K562 (cell line): ENCODE data around the gene CACNA2D3. TPM values are rescaled to one million over a fixed set of nuclear protein-coding genes. Genes with fewer than 3 reads are reported as not detected.

Experiments
- ATAC-seq: fragments of 200-7000 bp; cut with Tn5 transposase; 3 replicates; pipeline ENCODE4 v1.9.1; 2020; ENCODE audit warnings: moderate library complexity
- BruUV-seq: library from RNA; stranded (reverse); fragments of 400-500 nt; replicated peaks from 2 replicates; lab custom pipeline; 2021; lab: Mats Ljungman, UMichigan
- CTCF ChIA-PET: fragments of 300-600 bp; formaldehyde crosslinking; extraction: SDS; loops from one replicate; lab custom pipeline; 2021; ENCODE audit warnings: low intra/inter-chr PET ratio; lab: Yijun Ruan, JAX
- POLR2A ChIA-PET: fragments of 300-600, 350-650 bp; sonication (Branson Sonifier 250); formaldehyde crosslinking; extraction: SDS; loops from one replicate; lab custom pipeline; 2021; ENCODE audit warnings: antibody characterized with exemption, inconsistent platforms; lab: Yijun Ruan, JAX
- DNase-seq, 4 experiments: peaks; one replicate each; pipeline versions ENCODE4 v3.0.0 to v3.0.0-alpha.2; 2011 to 2018; ENCODE audit warnings: low spot score in 3 of 4, mixed read lengths in 3 of 4; ENCODE audit errors: extremely low read depth in 1 of 4
- FAIRE-seq: peaks from 2 replicates; lab custom pipeline; 2011; peaks lifted over from hg19 to GRCh38; lab: Jason Lieb, UNC
- H2AFZ ChIP-seq: 2 replicates; pipeline ENCODE4 v1.6.0; 2011; ENCODE audit warnings: low read depth, low read length, control low read depth, inconsistent platforms
- H3K27ac ChIP-seq: fragments of 200-600 bp; 3 replicates; pipeline ENCODE4 v1.8.0; 2011; ENCODE audit warnings: low read depth, mild to moderate bottlenecking, control low read depth, inconsistent platforms, low read length, moderate library complexity, mixed read lengths; ENCODE audit errors: extremely low read depth
- H3K27me3 ChIP-seq, 2 experiments: fragments of 300-600 bp in 1 of 2; 2 replicates in 1 of 2; 3 replicates in 1 of 2; pipeline versions ENCODE4 v1.6.0 to v1.8.0; 2011; ENCODE audit warnings: inconsistent platforms in 2 of 2, low read length in 2 of 2, mild to moderate bottlenecking in 1 of 2, mixed read lengths in 1 of 2, moderate library complexity in 1 of 2; ENCODE audit not compliant: control insufficient read depth in 2 of 2, insufficient read depth in 2 of 2
- H3K36me3 ChIP-seq: fragments of 300-600 bp; 3 replicates; pipeline ENCODE4 v1.8.0; 2011; ENCODE audit warnings: mild to moderate bottlenecking, low read length, inconsistent platforms; ENCODE audit not compliant: control insufficient read depth, insufficient read depth
- H3K4me1 ChIP-seq, 2 experiments: fragments of 200-600 bp in 1 of 2; replicated peaks in 1 of 2; 2 replicates in 1 of 2; 3 replicates in 1 of 2; pipeline versions ENCODE4 v1.5.1 to v1.8.0; 2011; ENCODE audit warnings: inconsistent platforms in 2 of 2, low read length in 2 of 2, mild to moderate bottlenecking in 1 of 2, mixed read lengths in 1 of 2, moderate library complexity in 1 of 2; ENCODE audit not compliant: control insufficient read depth in 2 of 2, insufficient read depth in 2 of 2
- H3K4me2 ChIP-seq: 2 replicates; pipeline ENCODE4 v1.6.1; 2011; ENCODE audit warnings: low read length, control low read depth, inconsistent platforms, mixed read lengths; ENCODE audit not compliant: insufficient read depth
- H3K4me3 ChIP-seq: fragments of 200-600 bp; sonication (generic), shearing (Covaris generic); 2 replicates; pipeline ENCODE4 v1.5.1; 2016; ENCODE audit warnings: control low read depth, inconsistent platforms
- H3K79me2 ChIP-seq: fragments of 200-600 bp; 3 replicates; pipeline ENCODE4 v1.8.0; 2011; ENCODE audit warnings: low read length, inconsistent platforms; ENCODE audit not compliant: control insufficient read depth, insufficient read depth
- H3K9ac ChIP-seq, 2 experiments: 2 replicates each; pipeline versions ENCODE4 v1.6.0 to v1.6.1; 2011; ENCODE audit warnings: low read depth in 2 of 2, low read length in 2 of 2, control low read depth in 1 of 2, inconsistent platforms in 1 of 2, mild to moderate bottlenecking in 1 of 2, mixed read lengths in 1 of 2; ENCODE audit not compliant: insufficient read depth in 1 of 2
- H3K9me1 ChIP-seq: one replicate; pipeline ENCODE4 v1.6.0; 2011; ENCODE audit warnings: inconsistent platforms, mild to moderate bottlenecking, low read length, moderate library complexity; ENCODE audit not compliant: control insufficient read depth, insufficient read depth
- H3K9me3 ChIP-seq: replicated peaks from 2 replicates; pipeline ENCODE4 v1.5.1; 2011; ENCODE audit warnings: low read depth, low read length, inconsistent platforms; ENCODE audit not compliant: control insufficient read depth, insufficient read depth
- H4K20me1 ChIP-seq: replicated peaks from 2 replicates; pipeline ENCODE4 v1.6.1; 2011; ENCODE audit warnings: low read length, inconsistent platforms, mixed read lengths; ENCODE audit not compliant: control insufficient read depth, insufficient read depth
- BRD4 ChIP-seq: fragments of 200-600 bp; sonication (generic); IDR thresholded peaks from 2 replicates; pipeline ENCODE4 v1.6.1; 2017; ENCODE audit warnings: inconsistent platforms
- CC2D1A ChIP-seq: fragments of 450-650 bp; IDR thresholded peaks from 2 replicates; pipeline ENCODE4 v1.6.1; 2017; ENCODE audit warnings: mild to moderate bottlenecking
- FOXK1 ChIP-seq: sonication (generic); formaldehyde crosslinking; IDR thresholded peaks from 2 replicates; pipeline ENCODE4 v1.8.0; 2022; ENCODE audit warnings: missing genetic modification reagents, mild to moderate bottlenecking, borderline replicate concordance
- HMGN3 ChIP-seq: IDR thresholded peaks from 2 replicates; pipeline ENCODE4 v1.6.1; 2011; ENCODE audit warnings: borderline replicate concordance, low read depth, mild to moderate bottlenecking, mixed read lengths, low read length; ENCODE audit not compliant: insufficient read length; ENCODE audit errors: extremely low read depth
- HNRNPH1 ChIP-seq: fragments of 200-400 bp; formaldehyde crosslinking; optimal IDR thresholded peaks from 2 replicates; pipeline ENCODE3; 2017; ENCODE audit warnings: low read depth, mild to moderate bottlenecking, low read length, moderate library complexity
- IRF2 ChIP-seq: sonication (generic); formaldehyde crosslinking; IDR thresholded peaks from 2 replicates; pipeline ENCODE4 v1.8.1; 2022; ENCODE audit warnings: mild to moderate bottlenecking, missing genetic modification reagents
- KAT8 ChIP-seq: fragments of 450-650 bp; IDR thresholded peaks from 2 replicates; pipeline ENCODE4 v1.6.1; 2016; ENCODE audit warnings: low read depth, mild to moderate bottlenecking
- KLF6 ChIP-seq: fragments of 250-450 bp; sonication (Bioruptor Pico); IDR thresholded peaks from 2 replicates; pipeline ENCODE4 v1.4.0; 2020; ENCODE audit warnings: mild to moderate bottlenecking, moderate library complexity, borderline replicate concordance
- MIER1 ChIP-seq: fragments of 450-650 bp; IDR thresholded peaks from 2 replicates; pipeline ENCODE4 v1.6.1; 2016; ENCODE audit warnings: antibody characterized with exemption, mild to moderate bottlenecking, low read depth
- NCOR1 ChIP-seq: fragments of 450-650 bp; IDR thresholded peaks from 2 replicates; pipeline ENCODE4 v1.6.1; 2016; ENCODE audit warnings: mild to moderate bottlenecking, moderate library complexity
- NELFE ChIP-seq: IDR thresholded peaks from 2 replicates; pipeline ENCODE4 v1.6.1; 2011; ENCODE audit warnings: mild to moderate bottlenecking; ENCODE audit not compliant: insufficient read depth, insufficient read length
- NFATC3 ChIP-seq: fragments of 450-650 bp; IDR thresholded peaks from 2 replicates; pipeline ENCODE4 v1.6.1; 2017; ENCODE audit warnings: mild to moderate bottlenecking
- PTRF ChIP-seq: fragments of 450-650 bp; IDR thresholded peaks from 2 replicates; pipeline ENCODE4 v1.6.1; 2016; ENCODE audit warnings: mild to moderate bottlenecking, missing genetic modification characterization, missing compliant biosample characterization
- SMARCB1 ChIP-seq: IDR thresholded peaks from 2 replicates; pipeline ENCODE4 v1.6.1; 2011; ENCODE audit warnings: improper control_type of control experiment, low read depth; ENCODE audit not compliant: insufficient read length
- ZFPM2 ChIP-seq: fragments of 250-450 bp; sonication (Bioruptor Pico); IDR thresholded peaks from 2 replicates; pipeline ENCODE4 v1.5.1; 2022; ENCODE audit warnings: mild to moderate bottlenecking
- ZNF165 ChIP-seq: fragments of 250-450 bp; sonication (Bioruptor Pico); IDR thresholded peaks from 2 replicates; pipeline ENCODE4 v1.4.0; 2020; ENCODE audit warnings: borderline replicate concordance
- ZNF232 ChIP-seq: sonication (generic); formaldehyde crosslinking; IDR thresholded peaks from 2 replicates; pipeline ENCODE4 v1.8.0; 2022; ENCODE audit warnings: mild to moderate bottlenecking, missing genetic modification reagents
- WGBS: fragments of 100-300 bp; shearing (Covaris generic); methylation state at CpG from one replicate; pipeline ENCODE4 v1.1.6; 2016; ENCODE audit warnings: low coverage, mixed read lengths; ENCODE audit not compliant: insufficient coverage; ENCODE audit errors: missing lambda C conversion rate; 5-methylcytosine and 5-hydroxymethylcytosine counted together
- in situ Hi-C: fragments of 300-500 bp; cut with MboI; formaldehyde crosslinking; loops from 4 replicates; pipeline ENCODE4 v1.15.0; 2018; ENCODE audit warnings: inconsistent platforms, mixed read lengths
- intact Hi-C: fragments of 100-400 bp; cut with micrococcal nuclease; formaldehyde crosslinking; loops from 2 replicates; pipeline ENCODE4 v1.14.2; 2022
- polyA plus RNA-seq, 8 experiments: library from polyadenylated mRNA; depleted of rRNA in 4 of 8; stranded (reverse) in 5 of 8; unstranded in 3 of 8; fragments of >200 nt; fragmentation: Nextera tagmentation in 2 of 8; fragmentation: Illumina TruSeq in 1 of 8; extraction: Ambion mirVana in 2 of 8; extraction: Trizol in 1 of 8; gene quantifications; 2 replicates each; pipeline versions ENCODE4 v1.2.1 to v1.2.3, GENCODE V29; 2011 to 2014; ENCODE audit warnings: inconsistent platforms in 1 of 8, missing spikeins in 1 of 8
- total RNA-seq, 7 experiments: library from RNA; depleted of rRNA in 6 of 7; stranded (reverse); fragments of >200 nt in 6 of 7; fragmentation: Illumina TruSeq in 2 of 7; extraction: Trizol in 2 of 7; gene quantifications; 2 replicates each; pipeline versions ENCODE4 v1.2.1 to v1.2.3, GENCODE V29; 2011 to 2021; ENCODE audit warnings: low replicate concordance in 1 of 7
- TF ChIP-seq, protein P1 (sequence below): sonication (generic); formaldehyde crosslinking; IDR thresholded peaks from 2 replicates; pipeline ENCODE4 v1.8.0; 2022; ENCODE audit warnings: mild to moderate bottlenecking, low read depth, missing genetic modification reagents
- TF ChIP-seq, protein P2 (sequence below): sonication (generic); formaldehyde crosslinking; IDR thresholded peaks from 2 replicates; pipeline ENCODE4 v1.8.0; 2022; ENCODE audit warnings: missing genetic modification reagents, mild to moderate bottlenecking, borderline replicate concordance

CACNA2D3 gene
- total and polyA plus RNA-seq, 9 of the 15 experiments (the other 6 are each of a cell fraction or from before 2014, with no cell fraction given) = 0.01 TPM; not detected in 8

DNA sequence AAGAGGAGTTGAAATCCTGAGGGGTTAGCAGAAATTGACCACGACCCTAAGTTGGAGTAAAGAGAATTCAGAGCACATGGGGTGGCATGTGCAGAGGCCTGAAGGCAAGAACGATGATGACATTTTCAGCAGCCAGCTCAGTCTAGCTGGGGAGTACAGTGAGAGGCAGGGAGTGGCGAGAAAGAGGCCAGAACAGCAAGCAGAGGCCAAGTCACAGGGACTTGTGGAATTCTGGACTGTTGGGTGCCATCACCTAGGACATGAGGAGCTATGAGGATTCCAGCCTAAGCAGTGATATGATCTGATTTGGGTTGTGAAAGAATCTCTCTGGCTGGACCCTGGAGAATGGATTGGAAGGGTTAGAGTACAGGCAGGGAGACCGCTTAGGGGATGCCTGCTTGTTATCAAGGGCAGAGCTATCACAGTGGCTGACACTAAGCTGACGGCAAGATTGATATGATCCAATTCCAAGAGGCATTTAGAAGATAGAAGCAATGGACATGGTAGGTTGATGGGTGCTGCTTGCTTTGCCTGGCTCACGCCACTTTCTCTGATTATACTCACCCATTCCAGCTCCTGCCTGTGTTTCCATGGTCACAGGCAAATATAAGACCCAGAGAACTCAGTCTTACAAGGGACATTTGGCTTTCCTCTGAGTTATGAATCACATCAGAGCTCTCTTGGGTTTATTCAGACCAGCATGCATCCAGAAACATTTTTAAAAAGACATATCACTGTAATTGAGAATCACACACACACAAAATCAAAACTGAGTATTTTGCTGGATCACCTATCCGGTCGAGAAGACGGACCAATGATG, 739.1 kb downstream of the CACNA2D3 start:
- Histone ChIP-seq H3K79me2 (no peaks in the 10 kb centered on the region), H3K4me2 (no peak overlapping the region), H3K27me3 (peaks cover 0 to 9% of the 10 kb centered on the region in 2 experiments; a peak in 2 of 5 replicates), H3K9me1 (no peaks in the 10 kb centered on the region), H3K4me3 (no peak overlapping the region), H3K9ac (no peak overlapping the region), H3K4me1 (no peaks in the 10 kb centered on the region; a peak in 1 of 5 replicates), H3K27ac (no peak overlapping the region), H4K20me1 (no peaks in the 10 kb centered on the region), H3K36me3 (no peaks in the 10 kb centered on the region), H2AFZ (no peak overlapping the region), H3K9me3 (no peaks in the 10 kb centered on the region)
- 3% methylated on average over 9 of the region's 9 CpGs for WGBS
- CTCF ChIA-PET = no interaction called here
- in situ Hi-C loops (no loop called here), intact Hi-C loops (no loop called here)
- FAIRE-seq = no peak
- ATAC-seq = no peak
- no peak for TF ChIP-seq SMARCB1
- no peak for TF ChIP-seq CC2D1A
- TF ChIP-seq MIER1 = no peak
- TF ChIP-seq, protein P1, sequence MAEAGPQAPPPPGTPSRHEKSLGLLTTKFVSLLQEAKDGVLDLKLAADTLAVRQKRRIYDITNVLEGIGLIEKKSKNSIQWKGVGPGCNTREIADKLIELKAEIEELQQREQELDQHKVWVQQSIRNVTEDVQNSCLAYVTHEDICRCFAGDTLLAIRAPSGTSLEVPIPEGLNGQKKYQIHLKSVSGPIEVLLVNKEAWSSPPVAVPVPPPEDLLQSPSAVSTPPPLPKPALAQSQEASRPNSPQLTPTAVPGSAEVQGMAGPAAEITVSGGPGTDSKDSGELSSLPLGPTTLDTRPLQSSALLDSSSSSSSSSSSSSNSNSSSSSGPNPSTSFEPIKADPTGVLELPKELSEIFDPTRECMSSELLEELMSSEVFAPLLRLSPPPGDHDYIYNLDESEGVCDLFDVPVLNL (CRISPR knock-in tag) = no peak
- TF ChIP-seq, protein P2, sequence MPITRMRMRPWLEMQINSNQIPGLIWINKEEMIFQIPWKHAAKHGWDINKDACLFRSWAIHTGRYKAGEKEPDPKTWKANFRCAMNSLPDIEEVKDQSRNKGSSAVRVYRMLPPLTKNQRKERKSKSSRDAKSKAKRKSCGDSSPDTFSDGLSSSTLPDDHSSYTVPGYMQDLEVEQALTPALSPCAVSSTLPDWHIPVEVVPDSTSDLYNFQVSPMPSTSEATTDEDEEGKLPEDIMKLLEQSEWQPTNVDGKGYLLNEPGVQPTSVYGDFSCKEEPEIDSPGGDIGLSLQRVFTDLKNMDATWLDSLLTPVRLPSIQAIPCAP (CRISPR knock-in tag) = no peak
- no peak for TF ChIP-seq FOXK1
- TF ChIP-seq PTRF (tag) = no peak
- TF ChIP-seq KAT8 = no peak
- no peak for TF ChIP-seq NCOR1
- no peak for TF ChIP-seq KLF6
- TF ChIP-seq ZFPM2 (CRISPR knock-in tag) = no peak
- no peak for TF ChIP-seq BRD4
- TF ChIP-seq NFATC3 = no peak
- no peak for TF ChIP-seq HNRNPH1
- TF ChIP-seq IRF2 = no peak
- TF ChIP-seq ZNF232 = no peak
- TF ChIP-seq ZNF165 = no peak
- TF ChIP-seq HMGN3 = no peak
- no peak for TF ChIP-seq NELFE
- POLR2A ChIA-PET = no interaction called here
- no peak for DNase-seq
- no TSS peak for BruUV-seq
